PC-9 (cell line): ENCODE results near the gene NUDT2. TPM values are rescaled to one million over a fixed set of nuclear protein-coding genes. Genes with fewer than 3 reads are reported as not detected.

Experiments used
- BruUV-seq: library from RNA; stranded (reverse); fragments of 400-500 nt; replicated peaks from 2 replicates; lab custom pipeline; 2021; lab: Mats Ljungman, UMichigan
- CTCF ChIA-PET: fragments of 300-600 bp; sonication (Branson Sonifier 250); formaldehyde crosslinking; loops from one replicate; lab custom pipeline; 2022; ENCODE audit warnings: antibody characterized with exemption; lab: Charles Lee
- POLR2A ChIA-PET: fragments of 300-600 bp; sonication (Branson Sonifier 250); formaldehyde crosslinking; loops from one replicate; lab custom pipeline; 2022; ENCODE audit warnings: antibody characterized with exemption; ENCODE audit not compliant: unreplicated experiment; lab: Charles Lee
- DNase-seq, 2 experiments: peaks; one replicate each; pipeline versions ENCODE4 v3.0.0 to v3.0.0-alpha.2; 2015 to 2022; ENCODE audit warnings: mixed read lengths in 1 of 2
- H2AFZ ChIP-seq: fragments of 200-600 bp; sonication (generic); 2 replicates; pipeline ENCODE4 v1.8.1; 2017; ENCODE audit warnings: antibody characterized with exemption
- H3F3A ChIP-seq: fragments of 200-600 bp; sonication (generic); 2 replicates; pipeline ENCODE4 v1.8.1; 2017; ENCODE audit warnings: antibody characterized with exemption, mild to moderate bottlenecking, low read depth; ENCODE audit not compliant: insufficient read depth
- H3K27ac ChIP-seq: fragments of 200-600 bp; sonication (generic); 2 replicates; pipeline ENCODE4 v1.6.1; 2016; ENCODE audit warnings: mixed run types
- H3K27me3 ChIP-seq: fragments of 200-600 bp; sonication (generic); 2 replicates; pipeline ENCODE4 v1.6.1; 2016; ENCODE audit warnings: low read depth, mixed run types; ENCODE audit not compliant: insufficient read depth
- H3K36me3 ChIP-seq: fragments of 200-600 bp; sonication (generic); 2 replicates; pipeline ENCODE4 v1.6.1; 2016; ENCODE audit warnings: low read depth, mixed run types
- H3K4me1 ChIP-seq: fragments of 200-600 bp; sonication (generic); replicated peaks from 2 replicates; pipeline ENCODE4 v1.6.1; 2016; ENCODE audit warnings: mixed run types; ENCODE audit not compliant: insufficient read depth
- H3K4me2 ChIP-seq: fragments of 200-600 bp; sonication (generic); 2 replicates; pipeline ENCODE4 v1.6.1; 2017; ENCODE audit warnings: mixed run types
- H3K4me3 ChIP-seq: fragments of 200-600 bp; sonication (generic); 2 replicates; pipeline ENCODE4 v1.6.1; 2016; ENCODE audit warnings: mixed run types
- H3K79me2 ChIP-seq: fragments of 200-600 bp; sonication (generic); 2 replicates; pipeline ENCODE4 v1.6.1; 2017; ENCODE audit warnings: low read depth, mixed run types
- H3K9me2 ChIP-seq: fragments of 200-600 bp; sonication (generic); 2 replicates; pipeline ENCODE4 v1.8.1; 2017; ENCODE audit warnings: mild to moderate bottlenecking; ENCODE audit not compliant: insufficient read depth
- H3K9me3 ChIP-seq: fragments of 200-600 bp; sonication (generic); 2 replicates; pipeline ENCODE4 v1.8.1; 2016; ENCODE audit warnings: low read depth; ENCODE audit not compliant: insufficient read depth
- H4K20me1 ChIP-seq: fragments of 200-600 bp; sonication (generic); 2 replicates; pipeline ENCODE4 v1.8.1; 2017; ENCODE audit not compliant: insufficient read depth
- CTCF ChIP-seq: fragments of 200-600 bp; sonication (generic); conservative IDR thresholded peaks from 2 replicates; pipeline ENCODE4 v1.6.1; 2017; ENCODE audit warnings: mixed run types, antibody characterized with exemption, mild to moderate bottlenecking, moderate library complexity
- EZH2 ChIP-seq: fragments of 200-600 bp; sonication (generic); IDR thresholded peaks from 2 replicates; pipeline ENCODE4 v1.8.0; 2017; ENCODE audit warnings: antibody characterized with exemption, low read depth
- intact Hi-C: fragments of 100-400 bp; cut with micrococcal nuclease; formaldehyde crosslinking; loops from one replicate; pipeline ENCODE4 v1.10.0; 2022; ENCODE audit not compliant: unreplicated experiment
- total RNA-seq: library from RNA; stranded (reverse); gene quantifications from 2 replicates; pipeline ENCODE4 v1.2.3, GENCODE V29; 2021

The NUDT2 gene
- total RNA-seq, 1 experiment from 2014 or later, result 31.3 TPM

GRCh38 chr9:34338665-34339385 lies 9.5 kb downstream of the NUDT2 start:
- Histone ChIP-seq H3K36me3 (no peaks in the 10 kb centered on the region), H3K27me3 (no peaks in the 10 kb centered on the region), H3K4me2 (no peak overlapping the region), H3K27ac (no peak overlapping the region), H2AFZ (no peak overlapping the region), H3K9me3 (no peaks in the 10 kb centered on the region), H3F3A (no peaks in the 10 kb centered on the region), H3K4me3 (no peak overlapping the region), H3K79me2 (no peaks in the 10 kb centered on the region), H3K4me1 (no peaks in the 10 kb centered on the region), H4K20me1 (no peaks in the 10 kb centered on the region), H3K9me2 (no peaks in the 10 kb centered on the region)
- POLR2A ChIA-PET, result no interaction called here
- BruUV-seq, result no TSS peak
- no peak for DNase-seq
- no peak for TF ChIP-seq CTCF
- TF ChIP-seq EZH2, result no peak
- intact Hi-C loops, result no loop called here
- CTCF ChIA-PET, result no interaction called here

GRCh38 chr9:34341659-34342295 lies 12.4 kb downstream of the NUDT2 start:
- BruUV-seq, result no TSS peak
- no peaks in the 10 kb centered on the region for H3F3A ChIP-seq
- no peaks in the 10 kb centered on the region for H3K79me2 ChIP-seq
- no peaks in the 10 kb centered on the region for H4K20me1 ChIP-seq
- H2AFZ ChIP-seq, result no peak overlapping the region
- TF ChIP-seq EZH2 (no peak), CTCF (no peak)
- H3K9me3 ChIP-seq, result no peaks in the 10 kb centered on the region
- CTCF ChIA-PET, result no interaction called here
- intact Hi-C loops, result no loop called here
- no peak overlapping the region for H3K4me3 ChIP-seq
- H3K4me1 ChIP-seq, result no peaks in the 10 kb centered on the region
- POLR2A ChIA-PET, result no interaction called here
- H3K27me3 ChIP-seq, result no peaks in the 10 kb centered on the region
- DNase-seq, result no peak
- H3K27ac ChIP-seq, result no peak overlapping the region
- no peaks in the 10 kb centered on the region for H3K9me2 ChIP-seq
- no peaks in the 10 kb centered on the region for H3K36me3 ChIP-seq
- H3K4me2 ChIP-seq, result no peak overlapping the region

GRCh38 chr9:34343090-34343489 lies 13.7 kb downstream of the NUDT2 start:
- H4K20me1 ChIP-seq, result no peaks in the 10 kb centered on the region
- no peak for DNase-seq
- H3K9me3 ChIP-seq, result no peaks in the 10 kb centered on the region
- H3K36me3 ChIP-seq, result no peaks in the 10 kb centered on the region
- no peak overlapping the region for H3K27ac ChIP-seq
- ChIA-PET POLR2A (no interaction called here), CTCF (no interaction called here)
- no peaks in the 10 kb centered on the region for H3F3A ChIP-seq
- H3K4me1 ChIP-seq, result no peaks in the 10 kb centered on the region
- no peak overlapping the region for H3K4me3 ChIP-seq
- no peaks in the 10 kb centered on the region for H3K79me2 ChIP-seq
- H2AFZ ChIP-seq, result no peak overlapping the region
- intact Hi-C loops, result no loop called here
- no peak overlapping the region for H3K4me2 ChIP-seq
- no peaks in the 10 kb centered on the region for H3K27me3 ChIP-seq
- TF ChIP-seq CTCF, result no peak
- no peak for TF ChIP-seq EZH2
- no peaks in the 10 kb centered on the region for H3K9me2 ChIP-seq
- BruUV-seq, result no TSS peak
